Esophagus squamous epithelium (tissue), 5 donors: ENCODE results near the gene TNIK. TPM values are rescaled to one million over a fixed set of nuclear protein-coding genes. Genes with fewer than 3 reads are reported as not detected.

ENCODE experiments used
- DNase-seq: peaks from one replicate; lab custom pipeline; 2025; lab: John Stamatoyannopoulos, UW
- H3K27ac ChIP-seq, 4 donors: fragments of 200-600 bp; sonication (generic); one replicate each; pipeline ENCODE4 v1.5.1; 2016 to 2019; ENCODE audit warnings: mild to moderate bottlenecking in 1 of 4
- H3K27me3 ChIP-seq, 4 donors: fragments of 200-600 bp; sonication (generic); 1 replicate in 3 of 4; 2 replicates in 1 of 4; pipeline versions ENCODE4 v1.5.1 to v1.6.0; 2017 to 2021; ENCODE audit warnings: antibody characterized with exemption in 1 of 4
- H3K36me3 ChIP-seq, 3 donors: fragments of 200-600 bp; sonication (generic); one replicate each; pipeline ENCODE4 v1.5.1; 2016 to 2019
- H3K4me1 ChIP-seq, 3 donors: fragments of 200-600 bp; sonication (generic); one replicate each; pipeline ENCODE4 v1.5.1; 2017 to 2019
- H3K4me3 ChIP-seq, 4 donors: fragments of 200-600 bp; sonication (generic); 1 replicate in 3 of 4; 2 replicates in 1 of 4; pipeline ENCODE4 v1.5.1; 2016 to 2019; ENCODE audit warnings: mild to moderate bottlenecking in 2 of 4, moderate library complexity in 1 of 4
- H3K9me3 ChIP-seq, 3 donors: fragments of 200-600 bp; sonication (generic); one replicate each; pipeline ENCODE4 v1.5.1; 2016 to 2019
- CTCF ChIP-seq, 6 experiments: fragments of 450-650 bp in 4 of 6; fragments of 200-600 bp in 2 of 6; sonication (generic) in 2 of 6; IDR thresholded peaks; one replicate each; pipeline ENCODE4 v1.5.1; 2016 to 2019; ENCODE audit warnings: antibody characterized with exemption in 6 of 6, mild to moderate bottlenecking in 4 of 6, moderate library complexity in 4 of 6
- POLR2A ChIP-seq, 4 donors: fragments of 450-650 bp; IDR thresholded peaks; one replicate each; pipeline ENCODE4 v1.6.1; 2017; ENCODE audit warnings: antibody characterized with exemption in 4 of 4, mild to moderate bottlenecking in 4 of 4, moderate library complexity in 3 of 4
- WGBS, 2 donors: methylation state at CpG; one replicate each; pipeline ENCODE4 v1.1.5; 2018; 5-methylcytosine and 5-hydroxymethylcytosine counted together
- intact Hi-C: fragments of 100-400 bp; cut with DNase I; formaldehyde crosslinking; loops from one replicate; pipeline ENCODE4 v1.15.0; 2022
- total RNA-seq, 4 donors: library from RNA; depleted of rRNA; stranded (reverse); fragments of >200 nt; gene quantifications; one replicate each; pipeline ENCODE4 v1.1.0, GENCODE V29; 2016
- donor health status: DM: yes; HTN: yes; CAD: no.

The TNIK gene
- total RNA-seq, 4 donors from 2014 or later: 2.2 to 11.6 (median 4.7) TPM

DNA sequence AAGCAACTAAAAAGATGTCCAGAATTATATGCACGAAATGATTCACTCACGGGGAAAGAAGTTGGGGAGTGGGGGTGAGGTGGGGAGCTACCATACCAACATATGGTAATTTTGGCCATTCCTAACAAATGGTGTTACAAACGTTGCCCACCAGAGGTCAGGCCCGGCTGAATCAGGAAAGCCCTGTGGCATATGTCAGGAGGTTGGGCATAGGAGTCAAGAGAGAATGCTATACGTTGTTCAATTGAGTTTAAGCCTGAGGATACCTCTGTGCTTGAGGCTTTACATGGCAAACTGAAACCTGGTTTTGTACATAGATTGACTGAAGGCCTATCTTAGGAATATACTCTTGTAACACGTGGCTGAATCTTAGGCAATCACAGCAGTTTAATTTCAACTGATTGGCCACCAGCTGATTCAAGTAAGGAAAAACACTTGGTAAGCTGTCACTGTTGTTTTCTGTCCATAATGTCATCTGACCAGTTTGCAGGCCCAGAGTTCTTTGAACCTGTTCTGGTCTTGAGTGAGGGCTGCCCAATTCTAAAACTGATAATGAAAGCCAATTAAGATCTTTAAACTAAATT is 410.3 kb downstream of the TNIK start:
- TF ChIP-seq POLR2A (IDR thresholded peaks at IDR 0.05) (no peak), CTCF (IDR thresholded peaks at IDR 0.05) (peak in 5 of 6 experiments; percentile 28 to 48 (median 45))
- no peak for DNase-seq
- H3K9me3 ChIP-seq: no peaks in the 10 kb centered on the region
- intact Hi-C loops: loop anchor here (10.0 kb wide), 1 partner anchor 515 kb away; no protein-coding TSS in a partner anchor
- H3K4me3 ChIP-seq: no peak overlapping the region
- H3K27me3 ChIP-seq: no peaks in the 10 kb centered on the region
- 17 to 26% methylated on average over 6 of the region's 6 CpGs for WGBS, 2 donors
- no peaks in the 10 kb centered on the region for H3K4me1 ChIP-seq
- H3K27ac ChIP-seq: no peak overlapping the region
- no peaks in the 10 kb centered on the region for H3K36me3 ChIP-seq

- H3K4me1 ChIP-seq: no peaks in the 10 kb centered on the region
- intact Hi-C loops: no loop called here
- no peak for TF ChIP-seq POLR2A (IDR thresholded peaks at IDR 0.05)
- TF ChIP-seq CTCF (IDR thresholded peaks at IDR 0.05): no peak
- no peak overlapping the region for H3K27ac ChIP-seq
- no peak for DNase-seq
- 62 to 65% methylated on average over 4 of the region's 4 CpGs for WGBS, 2 donors
- no peaks in the 10 kb centered on the region for H3K36me3 ChIP-seq
- H3K27me3 ChIP-seq: no peaks in the 10 kb centered on the region
- H3K4me3 ChIP-seq: no peak overlapping the region
- H3K9me3 ChIP-seq: no peaks in the 10 kb centered on the region
Observed at GRCh38 chr3:171046760-171047159, 413.4 kb downstream of the TNIK start.

DNA sequence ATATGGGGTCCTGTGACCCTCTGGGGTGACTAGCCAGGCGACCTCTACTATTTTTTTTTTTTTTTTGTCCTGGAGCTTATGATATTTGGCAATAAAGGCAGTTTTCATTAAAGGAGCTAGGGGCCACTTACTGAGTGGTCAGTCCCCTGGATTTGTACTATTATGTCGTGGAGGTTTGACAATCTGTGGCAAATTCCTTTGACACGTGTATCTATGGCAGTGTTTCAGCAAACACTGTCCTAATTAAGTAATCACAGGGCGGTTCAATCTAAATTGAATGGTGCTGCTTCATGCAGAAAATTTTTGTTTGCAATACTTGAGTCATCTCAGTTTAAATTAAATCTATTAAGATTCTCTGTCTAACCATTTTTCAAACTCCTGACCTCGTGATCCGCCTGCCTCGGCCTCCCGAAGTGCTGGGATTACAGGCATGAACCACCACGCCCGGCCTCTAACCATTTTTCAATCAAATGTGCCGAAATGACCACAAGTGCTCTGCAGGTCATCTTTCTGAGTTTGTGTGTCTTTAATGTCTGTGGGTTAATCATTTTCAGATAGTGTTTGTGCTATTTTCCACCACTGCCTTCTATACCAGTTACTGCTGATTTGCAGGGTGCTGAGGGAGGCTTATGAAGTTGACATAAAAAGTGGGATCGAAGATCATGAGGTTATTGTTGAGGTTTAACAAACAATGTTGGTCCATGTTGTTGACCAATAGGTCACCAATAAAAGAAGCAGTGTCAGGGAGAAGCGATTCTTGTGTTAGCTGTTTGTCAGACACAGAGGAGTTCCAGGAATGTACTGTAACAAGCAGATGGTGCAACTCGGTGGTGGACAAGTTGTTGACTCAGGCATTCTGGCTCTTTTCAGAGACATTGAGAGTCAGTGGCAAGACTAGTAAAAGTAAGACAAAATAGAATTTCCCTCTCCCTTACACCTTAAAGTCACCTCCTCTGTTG is 415.1 kb downstream of the TNIK start:
- 64 to 79% methylated on average over 13 to 14 of the region's 14 CpGs for WGBS, 2 donors
- Histone ChIP-seq H3K9me3 (no peaks in the 10 kb centered on the region), H3K4me3 (no peak overlapping the region), H3K27me3 (peaks cover 0 to 3% (median 0%) of the 10 kb centered on the region in 4 donors), H3K27ac (no peak overlapping the region), H3K36me3 (no peaks in the 10 kb centered on the region), H3K4me1 (no peaks in the 10 kb centered on the region)
- DNase-seq: no peak
- intact Hi-C loops: no loop called here
- TF ChIP-seq CTCF (IDR thresholded peaks at IDR 0.05) (no peak), POLR2A (IDR thresholded peaks at IDR 0.05) (no peak)

DNA sequence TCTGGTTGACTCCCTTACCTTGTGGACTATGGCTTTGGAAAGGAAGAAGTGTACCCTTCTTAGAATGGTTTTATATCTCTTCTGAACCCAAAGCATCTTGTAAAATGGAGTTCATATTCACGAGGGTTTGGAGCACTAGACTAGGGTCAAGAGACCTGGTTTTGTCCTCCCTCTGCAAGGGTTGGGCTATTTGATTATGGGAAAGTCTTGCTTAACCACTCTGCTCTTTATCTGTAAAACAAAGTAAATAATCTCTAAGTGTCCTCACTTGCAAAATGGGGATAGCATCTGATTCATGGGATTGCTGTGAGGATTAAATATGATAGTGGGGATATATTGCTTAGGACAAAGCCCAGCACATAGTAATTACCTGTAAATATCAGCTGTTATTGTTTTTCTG is 415.8 kb downstream of the TNIK start:
- DNase-seq: no peak
- no peaks in the 10 kb centered on the region for H3K4me1 ChIP-seq
- WGBS, 2 donors: 0% methylated on average over 1 of the region's 1 CpG; no CpG with 5 or more reads in 1 of the 2 donors
- H3K9me3 ChIP-seq: no peaks in the 10 kb centered on the region
- TF ChIP-seq CTCF (IDR thresholded peaks at IDR 0.05) (no peak), POLR2A (IDR thresholded peaks at IDR 0.05) (no peak)
- H3K4me3 ChIP-seq: no peak overlapping the region
- H3K27me3 ChIP-seq: peaks cover 0 to 10% (median 0%) of the 10 kb centered on the region in 4 donors
- no peaks in the 10 kb centered on the region for H3K36me3 ChIP-seq
- intact Hi-C loops: no loop called here
- H3K27ac ChIP-seq: no peak overlapping the region

DNA sequence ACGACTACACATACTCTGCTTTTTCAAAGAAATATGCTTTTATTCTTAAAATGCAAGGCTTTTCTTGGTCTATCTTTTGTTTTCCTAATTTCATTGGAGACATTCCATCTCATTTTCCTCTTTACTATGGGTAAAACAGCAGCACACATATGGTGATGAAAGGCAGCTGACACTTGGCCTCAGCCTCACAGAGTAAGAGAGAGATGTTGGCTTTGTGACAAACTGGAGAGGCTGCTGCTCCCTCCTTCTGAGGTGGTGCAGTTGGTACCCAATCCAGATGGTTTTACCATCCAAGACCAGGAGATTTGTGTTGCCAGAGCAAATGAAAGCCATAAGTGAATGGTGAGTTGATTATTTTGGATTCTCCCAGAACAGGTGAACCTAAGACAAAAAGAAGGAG is 420.5 kb downstream of the TNIK start:
- Histone ChIP-seq H3K36me3 (no peaks in the 10 kb centered on the region), H3K27me3 (peaks cover 0 to 35% (median 0%) of the 10 kb centered on the region in 4 donors), H3K4me1 (no peaks in the 10 kb centered on the region), H3K27ac (no peak overlapping the region), H3K4me3 (no peak overlapping the region), H3K9me3 (no peaks in the 10 kb centered on the region)
- TF ChIP-seq CTCF (IDR thresholded peaks at IDR 0.05) (no peak), POLR2A (IDR thresholded peaks at IDR 0.05) (no peak)
- intact Hi-C loops: no loop called here
- DNase-seq: no peak
- 43 to 52% methylated on average over 1 of the region's 1 CpG for WGBS, 2 donors
